ENCODE data around the gene USP6NL. TPM values are rescaled to one million over a fixed set of nuclear protein-coding genes. Genes with fewer than 3 reads are reported as not detected.

The USP6NL gene
- total RNA-seq, 2 donors from 2014 or later: 13.5 to 19.3 TPM

DNA sequence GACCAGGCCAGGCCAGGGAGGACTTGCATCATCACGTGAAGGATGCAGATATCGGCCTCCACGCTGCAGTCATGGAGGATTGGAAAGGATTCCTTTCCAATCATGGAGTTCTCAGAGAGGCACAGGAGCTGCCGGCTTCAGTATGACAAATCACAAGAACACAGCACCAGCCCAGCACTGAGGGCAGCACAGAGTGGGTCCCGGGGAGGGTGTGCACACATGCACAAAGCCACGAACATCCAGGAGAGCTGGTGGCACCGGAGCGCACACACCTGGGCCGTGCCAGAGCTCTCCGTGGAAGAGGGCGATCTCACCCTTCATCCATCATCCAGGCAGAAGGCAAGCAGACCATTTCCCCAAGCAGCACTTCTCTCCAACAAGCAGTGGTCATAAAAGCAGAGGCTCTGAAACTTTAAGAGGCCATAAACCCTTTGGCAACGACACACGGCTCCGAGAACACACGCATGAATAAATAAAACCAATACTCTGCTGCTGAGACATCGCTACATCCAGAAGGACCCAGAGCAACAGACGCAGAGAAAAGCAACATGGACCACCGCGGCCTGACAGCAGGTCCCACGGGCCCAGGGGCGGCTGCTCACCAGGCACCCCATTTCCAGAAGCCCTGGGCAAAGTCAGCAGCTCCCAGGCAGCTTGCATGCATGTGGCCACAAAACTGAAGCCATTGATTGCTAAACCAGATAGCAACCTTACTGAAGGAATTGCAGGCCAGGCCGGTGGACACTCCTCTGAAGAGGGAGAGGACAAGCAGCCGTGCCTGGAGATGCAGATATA lies 180.8 kb downstream of the USP6NL start:
- Histone ChIP-seq H3K27ac (no peak overlapping the region), H3K4me1 (no peaks in the 10 kb centered on the region), H3K9me3 (no peaks in the 10 kb centered on the region), H3K4me3 (no peak overlapping the region), H3K9ac (ENCODE audit: low read depth in 2 of 2, low read length in 2 of 2) (no peak overlapping the region), H3K36me3 (no peaks in the 10 kb centered on the region), H3K27me3 (no peaks in the 10 kb centered on the region)
- no peak for DNase-seq
- intact Hi-C loops (cut with DNase I): no loop called here
- TF ChIP-seq, protein P1, sequence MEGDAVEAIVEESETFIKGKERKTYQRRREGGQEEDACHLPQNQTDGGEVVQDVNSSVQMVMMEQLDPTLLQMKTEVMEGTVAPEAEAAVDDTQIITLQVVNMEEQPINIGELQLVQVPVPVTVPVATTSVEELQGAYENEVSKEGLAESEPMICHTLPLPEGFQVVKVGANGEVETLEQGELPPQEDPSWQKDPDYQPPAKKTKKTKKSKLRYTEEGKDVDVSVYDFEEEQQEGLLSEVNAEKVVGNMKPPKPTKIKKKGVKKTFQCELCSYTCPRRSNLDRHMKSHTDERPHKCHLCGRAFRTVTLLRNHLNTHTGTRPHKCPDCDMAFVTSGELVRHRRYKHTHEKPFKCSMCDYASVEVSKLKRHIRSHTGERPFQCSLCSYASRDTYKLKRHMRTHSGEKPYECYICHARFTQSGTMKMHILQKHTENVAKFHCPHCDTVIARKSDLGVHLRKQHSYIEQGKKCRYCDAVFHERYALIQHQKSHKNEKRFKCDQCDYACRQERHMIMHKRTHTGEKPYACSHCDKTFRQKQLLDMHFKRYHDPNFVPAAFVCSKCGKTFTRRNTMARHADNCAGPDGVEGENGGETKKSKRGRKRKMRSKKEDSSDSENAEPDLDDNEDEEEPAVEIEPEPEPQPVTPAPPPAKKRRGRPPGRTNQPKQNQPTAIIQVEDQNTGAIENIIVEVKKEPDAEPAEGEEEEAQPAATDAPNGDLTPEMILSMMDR (IDR thresholded peaks at IDR 0.05): no peak

DNA sequence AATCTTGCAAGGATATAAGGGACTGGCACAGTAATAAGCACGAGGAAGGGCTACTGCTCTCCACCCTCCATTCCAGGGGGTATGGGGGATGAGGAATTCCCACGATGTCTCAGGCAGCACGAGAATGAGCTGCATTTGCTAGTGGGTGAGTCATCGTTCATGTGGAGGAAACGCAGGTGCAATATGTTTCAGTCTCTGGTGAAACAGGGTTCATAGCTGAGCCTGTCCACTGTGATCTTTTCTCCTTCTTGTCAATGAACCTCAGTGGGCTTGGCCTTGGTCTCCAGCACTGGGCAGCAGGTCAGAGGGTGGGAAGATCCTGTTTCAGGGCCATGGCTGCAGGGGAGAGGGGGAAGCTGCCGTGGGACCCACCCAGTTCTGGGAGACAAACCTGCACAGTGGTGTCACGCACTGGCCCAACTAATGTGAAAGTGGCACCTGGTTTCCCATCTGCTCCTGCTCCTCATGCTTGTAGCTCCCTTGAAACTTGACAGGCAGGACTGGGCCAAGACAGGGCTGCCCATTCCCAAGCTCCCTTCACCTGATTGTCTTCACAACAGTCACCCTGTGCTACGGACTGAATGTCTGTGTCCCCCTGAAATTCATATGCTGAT lies 181.9 kb downstream of the USP6NL start:
- no peaks in the 10 kb centered on the region for H3K9me3 ChIP-seq
- no peak overlapping the region for H3K9ac ChIP-seq (ENCODE audit: low read depth in 2 of 2, low read length in 2 of 2)
- no peaks in the 10 kb centered on the region for H3K27me3 ChIP-seq
- no peak overlapping the region for H3K4me3 ChIP-seq
- DNase-seq: no peak
- H3K4me1 ChIP-seq: no peaks in the 10 kb centered on the region
- TF ChIP-seq, protein P1 (IDR thresholded peaks at IDR 0.05): no peak
- intact Hi-C loops (cut with DNase I): loop anchor here (5.0 kb wide), 2 partner anchors 43 to 328 kb away; no protein-coding TSS in a partner anchor
- H3K36me3 ChIP-seq: no peaks in the 10 kb centered on the region
- no peak overlapping the region for H3K27ac ChIP-seq

- no peak for DNase-seq
- Histone ChIP-seq H3K27me3 (no peaks in the 10 kb centered on the region), H3K9me3 (no peaks in the 10 kb centered on the region), H3K4me1 (no peaks in the 10 kb centered on the region), H3K27ac (no peak overlapping the region), H3K36me3 (no peaks in the 10 kb centered on the region), H3K9ac (ENCODE audit: low read depth in 2 of 2, low read length in 2 of 2) (no peak overlapping the region), H3K4me3 (no peak overlapping the region)
- TF ChIP-seq, protein P1 (IDR thresholded peaks at IDR 0.05): no peak
- intact Hi-C loops (cut with DNase I): loop anchor here (5.0 kb wide), 2 partner anchors 47 to 332 kb away; no protein-coding TSS in a partner anchor
Observed at GRCh38 chr10:11425676-11426075, 185.8 kb downstream of the USP6NL start.

DNA sequence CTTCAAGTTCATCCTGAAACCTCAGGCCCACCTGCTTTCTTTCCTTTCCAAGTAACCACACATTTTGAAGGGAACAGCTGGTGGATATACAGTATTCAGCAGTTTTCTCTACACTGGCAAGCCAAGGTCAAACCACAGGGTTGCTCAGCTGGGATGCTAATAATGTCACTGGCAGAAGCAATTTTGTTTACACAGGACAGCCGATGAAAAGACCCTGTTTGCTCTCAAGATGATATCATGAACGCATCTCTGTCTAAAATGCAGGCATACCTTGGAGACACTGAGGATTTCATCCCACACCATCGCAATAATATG lies 186.2 kb downstream of the USP6NL start:
- Histone ChIP-seq H3K4me1 (no peaks in the 10 kb centered on the region), H3K9ac (ENCODE audit: low read depth in 2 of 2, low read length in 2 of 2) (no peak overlapping the region), H3K36me3 (no peaks in the 10 kb centered on the region), H3K27ac (no peak overlapping the region), H3K27me3 (no peaks in the 10 kb centered on the region), H3K4me3 (no peak overlapping the region), H3K9me3 (no peaks in the 10 kb centered on the region)
- TF ChIP-seq, protein P1 (IDR thresholded peaks at IDR 0.05): no peak
- DNase-seq: no peak
- intact Hi-C loops (cut with DNase I): loop anchor here (5.0 kb wide), 2 partner anchors 47 to 332 kb away; no protein-coding TSS in a partner anchor

- peak; percentile 42 for DNase-seq
- Histone ChIP-seq H3K27ac (no peak overlapping the region), H3K27me3 (no peaks in the 10 kb centered on the region), H3K36me3 (no peaks in the 10 kb centered on the region), H3K9ac (ENCODE audit: low read depth in 2 of 2, low read length in 2 of 2) (no peak overlapping the region), H3K4me1 (no peaks in the 10 kb centered on the region), H3K4me3 (no peak overlapping the region), H3K9me3 (no peaks in the 10 kb centered on the region)
- intact Hi-C loops (cut with DNase I): loop anchor here (5.0 kb wide), 2 partner anchors 48 to 333 kb away; no protein-coding TSS in a partner anchor
- TF ChIP-seq, protein P1 (IDR thresholded peaks at IDR 0.05): peak; percentile 85
Observed at GRCh38 chr10:11424456-11425295, 186.8 kb downstream of the USP6NL start.

All from colonic mucosa (tissue), 4 donors.